ENCODE data around the gene COL18A1. TPM values are rescaled to one million over a fixed set of nuclear protein-coding genes. Genes with fewer than 3 reads are reported as not detected.
"Not testable (repeated sequence)": the region's sequence is repeated elsewhere in the genome, so short reads cannot be mapped to it uniquely, and the experiment has no call there.

Gene COL18A1
- total RNA-seq, 4 donors from 2014 or later, result 64.7 to 110 (median 98.9) TPM

DNA sequence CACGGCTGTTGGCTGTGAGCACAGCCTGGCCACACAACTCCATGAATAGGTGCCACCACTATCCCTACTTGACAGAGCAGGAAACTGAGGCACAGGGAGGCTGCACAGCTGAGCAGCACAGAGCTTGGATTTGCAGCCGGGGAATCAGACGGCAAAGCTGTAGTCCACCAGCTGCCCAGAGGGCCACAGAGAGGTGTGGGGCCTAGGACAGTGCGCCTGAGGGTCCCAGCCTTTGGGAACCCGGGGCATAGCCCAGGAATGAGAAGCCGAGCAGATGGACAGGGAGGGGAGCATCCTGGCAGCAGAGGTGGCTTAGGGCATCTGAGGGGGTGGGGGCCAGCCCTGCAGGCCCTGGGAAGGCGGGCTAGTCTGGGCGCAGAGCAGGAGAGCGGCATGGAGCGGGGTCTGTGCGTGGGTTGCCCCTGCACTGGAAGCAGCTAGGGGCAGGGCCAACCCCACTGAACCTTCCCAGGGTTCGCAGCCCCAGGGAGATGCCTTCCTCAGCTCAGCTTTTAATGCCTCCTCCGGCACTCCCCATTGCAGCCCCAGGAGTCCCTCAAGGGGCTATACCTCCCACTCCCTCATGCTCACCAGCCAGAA lies 46.2 kb upstream of the COL18A1 start:
- TF ChIP-seq, protein P1, sequence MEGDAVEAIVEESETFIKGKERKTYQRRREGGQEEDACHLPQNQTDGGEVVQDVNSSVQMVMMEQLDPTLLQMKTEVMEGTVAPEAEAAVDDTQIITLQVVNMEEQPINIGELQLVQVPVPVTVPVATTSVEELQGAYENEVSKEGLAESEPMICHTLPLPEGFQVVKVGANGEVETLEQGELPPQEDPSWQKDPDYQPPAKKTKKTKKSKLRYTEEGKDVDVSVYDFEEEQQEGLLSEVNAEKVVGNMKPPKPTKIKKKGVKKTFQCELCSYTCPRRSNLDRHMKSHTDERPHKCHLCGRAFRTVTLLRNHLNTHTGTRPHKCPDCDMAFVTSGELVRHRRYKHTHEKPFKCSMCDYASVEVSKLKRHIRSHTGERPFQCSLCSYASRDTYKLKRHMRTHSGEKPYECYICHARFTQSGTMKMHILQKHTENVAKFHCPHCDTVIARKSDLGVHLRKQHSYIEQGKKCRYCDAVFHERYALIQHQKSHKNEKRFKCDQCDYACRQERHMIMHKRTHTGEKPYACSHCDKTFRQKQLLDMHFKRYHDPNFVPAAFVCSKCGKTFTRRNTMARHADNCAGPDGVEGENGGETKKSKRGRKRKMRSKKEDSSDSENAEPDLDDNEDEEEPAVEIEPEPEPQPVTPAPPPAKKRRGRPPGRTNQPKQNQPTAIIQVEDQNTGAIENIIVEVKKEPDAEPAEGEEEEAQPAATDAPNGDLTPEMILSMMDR (IDR thresholded peaks at IDR 0.05), result no peak
- ATAC-seq (ENCODE audit: low FRiP score), result no peak

GRCh38 chr21:45359451-45360217 lies 45.3 kb upstream of the COL18A1 start:
- ATAC-seq (ENCODE audit: low FRiP score) (no peak), DNase-seq (ENCODE audit: low spot score) (no peak)
- TF ChIP-seq, protein P1 (IDR thresholded peaks at IDR 0.05), result no peak

More for the DNA sequence above, 46.2 kb upstream of the COL18A1 start:
- DNase-seq (ENCODE audit: low spot score), result no peak

DNA sequence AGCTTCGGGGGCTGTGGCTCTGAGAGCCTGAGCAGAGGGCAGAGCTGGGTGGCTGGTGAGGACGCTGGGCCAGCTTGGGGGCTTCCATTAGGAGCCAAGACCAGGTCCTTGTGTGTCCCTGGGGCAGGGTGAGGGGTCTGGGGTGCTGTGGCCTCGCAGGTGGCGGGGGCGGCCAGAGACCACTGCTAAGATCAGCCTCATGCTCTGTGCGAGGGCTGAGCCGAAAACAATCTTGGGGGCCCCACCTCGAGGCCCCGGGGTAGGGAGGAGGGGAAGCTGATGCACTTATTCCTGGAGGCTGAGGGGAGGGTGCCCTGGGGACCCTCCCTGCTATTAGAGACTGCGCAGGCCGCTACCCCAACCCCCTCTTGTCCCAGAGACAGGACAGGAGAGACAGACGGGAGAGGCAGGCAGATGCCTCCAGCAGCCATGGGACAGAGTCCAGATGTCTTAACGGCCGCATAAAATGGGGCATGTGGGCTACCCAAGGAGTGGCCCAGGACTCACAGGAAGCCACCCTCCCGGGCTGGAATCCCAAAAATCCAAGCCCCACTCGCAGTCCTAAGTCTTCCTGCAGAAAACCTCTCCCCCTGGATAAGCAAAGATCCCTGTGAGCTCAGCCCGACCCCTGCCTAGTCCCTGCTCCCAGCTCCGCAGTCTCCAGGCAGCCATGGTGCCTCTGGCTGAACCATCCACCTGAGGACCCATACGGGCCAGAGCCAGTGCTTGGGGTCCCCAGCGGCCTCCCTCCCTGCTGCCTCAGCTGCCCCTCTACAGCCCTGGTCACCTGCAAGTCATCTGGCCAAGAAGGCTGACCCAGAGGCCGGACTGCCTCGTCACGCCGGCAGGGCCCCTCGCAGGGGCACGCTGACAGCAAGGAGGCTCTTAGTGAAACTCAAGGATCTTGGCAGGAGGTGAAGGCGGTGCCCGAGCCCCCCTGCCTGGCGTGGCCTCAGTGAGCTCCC lies 43.6 kb upstream of the COL18A1 start:
- TF ChIP-seq, protein P1 (IDR thresholded peaks at IDR 0.05), result no peak
- ATAC-seq (ENCODE audit: low FRiP score) (no peak), DNase-seq (ENCODE audit: low spot score) (no peak)

DNA sequence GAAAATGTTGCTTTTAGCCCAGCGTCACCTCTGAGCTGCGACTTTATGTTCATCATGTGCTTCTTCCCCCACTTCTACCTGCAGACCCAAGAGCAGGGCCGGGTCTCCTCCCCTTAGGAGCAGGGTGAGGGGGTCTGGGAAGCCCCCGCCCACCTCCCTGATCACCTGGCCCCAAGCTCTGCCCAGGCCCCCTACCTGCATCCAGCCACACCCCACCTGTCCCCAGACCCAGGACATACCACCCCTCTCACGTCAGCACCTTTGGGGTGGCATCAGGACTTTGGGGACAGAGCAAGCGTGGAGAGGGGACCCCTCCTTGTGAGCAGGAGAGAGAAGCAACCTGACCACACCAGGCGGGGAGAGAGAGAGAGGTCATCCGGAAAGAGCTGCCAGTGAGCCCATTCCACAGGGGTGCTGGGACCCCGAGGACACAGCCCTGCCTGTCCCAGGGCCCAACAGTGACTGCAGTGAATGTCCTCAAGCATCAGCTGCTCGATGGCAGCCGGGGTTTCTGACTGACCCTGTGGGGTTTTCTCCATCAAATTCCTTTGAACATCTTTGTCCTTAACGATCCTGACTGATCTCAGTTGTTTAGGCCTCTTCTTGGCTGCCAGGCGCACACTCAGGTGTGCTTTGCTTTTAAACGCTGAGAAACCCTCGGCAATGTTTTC lies 42.8 kb upstream of the COL18A1 start:
- ATAC-seq (ENCODE audit: low FRiP score) (no peak), DNase-seq (ENCODE audit: low spot score) (no peak)
- TF ChIP-seq, protein P1 (IDR thresholded peaks at IDR 0.05), result no peak

GRCh38 chr21:45362748-45363145 lies 42.2 kb upstream of the COL18A1 start:
- ATAC-seq (ENCODE audit: low FRiP score) (no peak), DNase-seq (ENCODE audit: low spot score) (no peak)
- TF ChIP-seq, protein P1 (IDR thresholded peaks at IDR 0.05), result no peak

- not testable (repeated sequence) for ATAC-seq (ENCODE audit: low FRiP score); DNase-seq (ENCODE audit: low spot score)
Measured at GRCh38 chr21:45363272-45363671, 41.7 kb upstream of the COL18A1 start.
